IPS DF 6.9 (cell line): ENCODE measurements around the gene SIGLEC11.

Source experiments
- DNase-seq: peaks from one replicate; pipeline ENCODE4 v3.0.0-alpha.2; 2013; ENCODE audit warnings: low read depth, low spot score
- H3K27ac ChIP-seq: one replicate; pipeline ENCODE4 v1.5.1; 2013; ENCODE audit warnings: low read length, control low read depth
- H3K27me3 ChIP-seq: 2 replicates; pipeline ENCODE4 v1.6.1; 2013; ENCODE audit warnings: mild to moderate bottlenecking, low read length; ENCODE audit not compliant: control insufficient read depth, insufficient read depth
- H3K36me3 ChIP-seq: 2 replicates; pipeline ENCODE4 v1.6.1; 2013; ENCODE audit warnings: low read length; ENCODE audit not compliant: control insufficient read depth, insufficient read depth
- H3K4me1 ChIP-seq: 2 replicates; pipeline ENCODE4 v1.6.1; 2013; ENCODE audit warnings: low read length; ENCODE audit not compliant: control insufficient read depth, insufficient read depth
- H3K4me3 ChIP-seq: 2 replicates; pipeline ENCODE4 v1.5.1; 2013; ENCODE audit warnings: mild to moderate bottlenecking, low read length
- H3K9me3 ChIP-seq: 2 replicates; pipeline ENCODE4 v1.6.1; 2013; ENCODE audit warnings: low read length, inconsistent platforms; ENCODE audit not compliant: control insufficient read depth, insufficient read depth
- WGBS: extraction: QIAGEN DNeasy Blood & Tissue Kit; methylation state at CpG from one replicate; pipeline ENCODE4 v1.1.7; 2013; ENCODE audit warnings: mixed read lengths, missing lambda C conversion rate; ENCODE audit not compliant: insufficient read length, insufficient coverage; 5-methylcytosine and 5-hydroxymethylcytosine counted together

SIGLEC11 gene

DNA sequence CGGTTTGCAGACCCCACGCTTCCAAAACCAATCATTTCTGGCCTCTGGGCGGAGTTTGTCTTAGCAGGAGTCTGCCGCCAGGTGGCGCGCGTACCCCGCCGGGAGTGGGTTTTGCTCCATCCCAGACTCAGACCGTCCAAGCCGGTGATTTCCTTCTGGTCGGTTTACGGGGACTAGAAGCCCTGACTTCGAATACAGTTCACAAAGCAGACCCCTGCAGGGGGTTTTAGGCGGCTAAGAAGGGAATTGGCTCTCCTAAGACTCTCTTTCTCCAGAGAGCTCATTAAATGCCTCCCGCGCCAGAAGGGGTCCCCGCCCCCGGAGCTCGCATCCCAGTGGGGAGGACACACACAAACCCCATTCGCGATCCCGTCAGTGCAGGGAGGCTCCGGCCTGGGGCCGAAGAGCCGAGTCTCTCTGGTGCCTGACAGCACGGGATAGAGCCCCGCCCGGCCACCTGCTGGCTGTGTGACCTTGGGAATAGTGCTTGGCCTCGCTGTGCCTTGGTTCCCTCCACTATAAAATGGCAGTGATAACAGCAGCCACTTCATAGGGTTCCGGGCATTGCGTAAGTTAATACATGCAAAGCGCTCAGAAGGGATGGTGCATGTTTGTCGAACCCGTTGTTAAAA is 23.1 kb downstream of the SIGLEC11 start:
- H3K27ac ChIP-seq = no peak overlapping the region

DNA sequence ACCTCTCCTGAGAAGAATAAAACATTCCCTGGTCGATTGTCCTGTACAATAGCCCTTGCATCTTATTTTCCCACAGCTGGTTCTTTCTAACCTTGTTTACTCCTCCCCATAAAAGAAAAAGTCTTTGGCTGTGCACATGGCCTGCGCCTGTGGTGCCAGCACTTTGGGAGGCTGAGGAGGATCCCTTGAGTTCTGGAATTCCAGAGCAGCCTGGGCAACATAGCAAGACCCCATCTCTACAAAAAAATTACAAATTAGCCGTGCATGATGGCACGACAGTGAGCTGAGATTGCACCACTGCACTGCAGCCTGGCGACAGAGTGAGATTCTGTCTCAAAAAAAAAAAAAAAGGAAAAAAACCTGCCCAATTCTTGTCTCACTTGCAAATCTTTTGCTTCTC is 24.4 kb downstream of the SIGLEC11 start:
- H3K4me3 ChIP-seq = no peak overlapping the region
- no CpG with 5 or more reads among the region's 5 CpGs for WGBS

More for the DNA sequence above, 23.1 kb downstream of the SIGLEC11 start:
- WGBS = no CpG with 5 or more reads among the region's 35 CpGs
- no peaks in the 10 kb centered on the region for H3K27me3 ChIP-seq
- no peaks in the 10 kb centered on the region for H3K36me3 ChIP-seq
- H3K4me3 ChIP-seq = no peak overlapping the region
- DNase-seq = no peak
- no peaks in the 10 kb centered on the region for H3K4me1 ChIP-seq
- no peaks in the 10 kb centered on the region for H3K9me3 ChIP-seq

DNA sequence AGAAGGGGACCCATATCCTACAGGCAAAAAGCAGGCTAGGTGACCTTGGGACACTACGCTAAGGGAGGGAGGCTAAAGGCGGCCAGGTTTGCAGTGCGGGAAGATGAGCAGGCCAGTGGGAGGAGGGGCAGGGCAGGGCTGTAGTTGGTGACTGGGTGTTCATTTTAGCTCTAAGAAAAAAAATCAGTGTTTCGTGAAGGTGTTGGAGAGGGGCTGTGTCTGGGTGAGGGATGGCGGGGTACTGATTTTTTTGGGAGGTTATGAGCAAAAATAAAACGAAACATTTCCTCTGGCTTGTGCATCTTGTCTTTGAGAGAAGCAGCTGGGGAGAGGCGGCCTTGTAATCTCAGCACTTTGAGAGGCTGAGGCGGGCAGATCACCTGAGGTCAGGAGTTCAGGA is 27.3 kb downstream of the SIGLEC11 start:
- H3K4me1 ChIP-seq = peaks cover 1% of the 10 kb centered on the region; the same call in 1 of the 2 replicates
- DNase-seq = no peak
- H3K36me3 ChIP-seq = no peaks in the 10 kb centered on the region
- H3K27ac ChIP-seq = no peak overlapping the region
- H3K9me3 ChIP-seq = no peaks in the 10 kb centered on the region
- no peak overlapping the region for H3K4me3 ChIP-seq
- no peaks in the 10 kb centered on the region for H3K27me3 ChIP-seq
- WGBS = 100% methylated on average over 1 of the region's 8 CpGs

More for the DNA sequence above, 24.4 kb downstream of the SIGLEC11 start:
- Histone ChIP-seq H3K36me3 (no peaks in the 10 kb centered on the region), H3K4me1 (no peaks in the 10 kb centered on the region), H3K27me3 (no peaks in the 10 kb centered on the region), H3K9me3 (no peaks in the 10 kb centered on the region), H3K27ac (no peak overlapping the region)
- no peak for DNase-seq

DNA sequence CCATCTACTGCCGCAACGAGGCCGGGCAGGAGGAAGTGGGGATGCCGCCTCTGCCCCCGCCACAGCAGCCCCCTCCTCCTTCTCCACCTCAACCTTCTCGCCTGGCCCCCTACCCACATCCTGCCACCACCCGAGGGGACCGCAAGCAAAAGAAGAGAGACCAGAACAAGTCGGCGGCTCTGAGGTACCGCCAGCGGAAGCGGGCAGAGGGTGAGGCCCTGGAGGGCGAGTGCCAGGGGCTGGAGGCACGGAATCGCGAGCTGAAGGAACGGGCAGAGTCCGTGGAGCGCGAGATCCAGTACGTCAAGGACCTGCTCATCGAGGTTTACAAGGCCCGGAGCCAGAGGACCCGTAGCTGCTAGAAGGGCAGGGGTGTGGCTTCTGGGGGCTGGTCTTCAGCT is 28.2 kb downstream of the SIGLEC11 start:
- DNase-seq = no peak
- Histone ChIP-seq H3K36me3 (peaks cover under 1% of the 10 kb centered on the region; the same call in 1 of the 2 replicates), H3K4me3 (no peak overlapping the region), H3K27ac (no peak overlapping the region), H3K9me3 (no peaks in the 10 kb centered on the region), H3K27me3 (no peaks in the 10 kb centered on the region), H3K4me1 (peaks cover 3% of the 10 kb centered on the region; the same call in 1 of the 2 replicates)
- no CpG with 5 or more reads among the region's 25 CpGs for WGBS

DNA sequence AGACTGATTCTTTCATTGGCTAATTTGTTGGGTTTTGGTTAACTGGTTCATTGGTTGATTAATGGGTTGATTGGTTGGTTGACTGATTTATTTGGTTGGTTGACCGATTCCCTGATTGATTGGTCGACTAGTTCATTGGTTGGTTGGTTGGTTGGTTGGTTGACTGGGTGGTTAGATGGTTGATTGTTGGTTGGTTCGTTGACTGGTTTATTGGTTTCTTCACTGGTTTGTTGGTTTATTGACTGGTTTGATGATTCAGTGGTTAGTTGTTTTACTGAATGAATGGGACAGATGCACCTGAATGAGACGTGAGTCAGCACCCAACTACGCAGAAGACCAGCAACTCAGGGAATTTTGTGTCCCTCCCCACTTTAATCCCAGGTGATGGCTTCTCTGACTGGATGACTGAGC is 28.9 kb downstream of the SIGLEC11 start:
- peaks cover 5% of the 10 kb centered on the region; the same call in 1 of the 2 replicates for H3K4me1 ChIP-seq
- H3K9me3 ChIP-seq = no peaks in the 10 kb centered on the region
- no peak overlapping the region for H3K27ac ChIP-seq
- DNase-seq = no peak
- H3K36me3 ChIP-seq = peaks cover 8% of the 10 kb centered on the region
- no CpG with 5 or more reads among the region's 5 CpGs for WGBS
- H3K4me3 ChIP-seq = no peak overlapping the region
- H3K27me3 ChIP-seq = no peaks in the 10 kb centered on the region

DNA sequence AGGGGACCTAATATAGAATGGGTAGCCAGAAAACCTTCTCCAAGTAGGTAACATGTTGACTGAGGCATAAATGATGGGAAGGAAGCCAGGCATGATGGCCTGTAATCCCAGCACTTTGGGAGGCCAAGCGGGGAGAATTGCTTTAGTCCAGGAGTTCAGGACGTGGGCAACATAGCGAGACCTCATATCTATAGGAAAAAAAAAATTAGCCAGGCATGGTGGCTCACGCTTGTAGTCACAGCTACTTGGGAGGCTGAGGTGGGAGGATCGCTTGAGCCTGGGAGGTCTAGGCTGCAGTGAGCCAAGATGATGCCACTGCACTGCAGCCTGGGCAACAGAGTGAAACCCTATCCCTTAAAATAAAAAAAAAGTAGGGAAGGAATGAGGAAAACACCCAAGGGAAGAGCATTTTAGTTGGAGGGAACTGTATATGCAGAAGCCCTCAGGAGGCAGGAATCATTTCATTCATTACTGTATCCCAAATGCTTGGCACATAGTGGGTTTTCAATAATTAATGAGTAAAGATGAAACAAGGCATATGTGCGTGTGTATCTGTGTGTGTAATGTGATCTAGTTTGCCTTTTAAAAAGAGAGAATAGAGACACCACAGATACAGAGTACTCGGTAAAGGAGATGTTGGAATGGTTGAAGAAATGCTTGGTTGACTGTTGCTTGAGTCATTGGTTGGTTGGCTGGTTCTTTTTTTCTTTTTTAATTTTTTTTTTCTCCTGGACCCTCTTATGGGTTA is 29.5 kb downstream of the SIGLEC11 start:
- H3K9me3 ChIP-seq = no peaks in the 10 kb centered on the region
- H3K27me3 ChIP-seq = no peaks in the 10 kb centered on the region
- no peak overlapping the region for H3K27ac ChIP-seq
- DNase-seq = no peak
- H3K36me3 ChIP-seq = peaks cover 9% of the 10 kb centered on the region
- H3K4me1 ChIP-seq = peaks cover 5% of the 10 kb centered on the region; the same call in 1 of the 2 replicates
- no CpG with 5 or more reads among the region's 7 CpGs for WGBS
- H3K4me3 ChIP-seq = no peak overlapping the region

DNA sequence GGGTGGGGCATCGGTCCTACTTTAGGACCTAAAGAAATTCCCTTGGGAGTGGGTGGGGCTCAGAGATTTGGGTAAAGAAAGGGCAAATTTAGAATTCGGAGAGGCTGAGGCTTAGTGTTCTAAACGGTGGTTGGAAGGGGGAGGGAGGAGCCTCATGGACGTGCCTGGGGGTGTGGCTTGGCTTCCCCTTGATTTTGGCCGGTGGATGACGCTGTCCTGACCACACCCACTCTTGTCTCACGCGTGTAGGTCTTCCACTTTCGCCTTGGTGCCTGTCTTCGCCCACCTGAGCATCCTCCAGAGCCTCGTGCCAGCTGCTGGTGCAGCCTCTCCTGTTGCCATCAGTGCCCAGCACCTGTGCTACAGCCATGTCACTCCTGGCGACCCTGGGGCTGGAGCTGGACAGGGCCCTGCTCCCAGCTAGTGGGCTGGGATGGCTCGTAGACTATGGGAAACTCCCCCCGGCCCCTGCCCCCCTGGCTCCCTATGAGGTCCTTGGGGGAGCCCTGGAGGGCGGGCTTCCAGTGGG is 30.4 kb downstream of the SIGLEC11 start:
- Histone ChIP-seq H3K4me3 (peak overlapping the region; percentile 0; the same call in 1 of the 2 replicates), H3K4me1 (peaks cover 5% of the 10 kb centered on the region; the same call in 1 of the 2 replicates), H3K27ac (no peak overlapping the region), H3K9me3 (no peaks in the 10 kb centered on the region), H3K27me3 (no peaks in the 10 kb centered on the region), H3K36me3 (peaks cover 10% of the 10 kb centered on the region)
- no peak for DNase-seq
- WGBS = no CpG with 5 or more reads among the region's 15 CpGs

DNA sequence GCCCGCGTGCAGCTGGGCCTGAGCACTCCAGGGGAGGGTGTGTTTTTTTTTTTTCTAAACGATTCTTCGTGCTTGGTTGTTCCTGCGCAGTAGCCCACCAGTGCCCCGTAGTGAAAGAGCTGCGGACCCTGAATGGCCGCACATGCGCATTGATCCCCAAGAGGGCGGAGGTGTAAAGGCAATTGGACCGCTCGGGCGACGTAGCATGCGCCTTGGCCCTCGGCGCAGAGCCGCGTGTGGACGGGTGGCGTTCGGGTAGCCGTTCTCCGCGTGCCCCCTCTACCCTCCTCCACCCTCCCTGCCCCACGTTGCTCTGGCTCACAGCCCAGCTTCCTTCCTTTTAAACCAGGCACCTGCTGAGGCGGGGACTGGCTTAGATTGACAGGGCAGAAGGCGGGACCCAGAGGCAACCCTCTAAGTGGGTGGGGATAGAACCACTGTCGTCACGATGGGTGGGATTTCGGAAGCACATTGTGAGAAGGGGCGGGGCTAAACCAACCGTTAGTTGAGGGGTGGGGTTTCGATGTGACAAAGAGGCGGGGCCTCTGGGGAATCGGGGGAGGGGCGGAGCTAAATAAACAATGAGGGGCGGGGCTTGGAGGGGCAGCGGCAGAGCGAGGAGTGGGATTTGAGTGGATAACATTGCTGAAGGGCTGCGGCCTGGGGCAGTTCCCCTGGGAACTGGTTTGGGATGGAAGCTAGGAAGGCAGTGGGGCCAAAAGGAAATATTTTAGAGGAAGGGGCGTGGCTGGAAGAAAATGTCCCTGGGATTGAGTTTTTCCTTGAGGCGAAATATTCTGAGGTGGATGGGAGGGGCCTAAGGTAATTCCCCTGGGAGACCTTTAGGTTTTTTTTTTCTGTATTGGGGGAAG is 31.1 kb downstream of the SIGLEC11 start:
- peaks cover 12% of the 10 kb centered on the region for H3K36me3 ChIP-seq
- no peaks in the 10 kb centered on the region for H3K27me3 ChIP-seq
- WGBS = no CpG with 5 or more reads among the region's 43 CpGs
- H3K27ac ChIP-seq = no peak overlapping the region
- peaks cover 5% of the 10 kb centered on the region; the same call in 1 of the 2 replicates for H3K4me1 ChIP-seq
- peak overlapping the region; percentile 52; the same call in 1 of the 2 replicates for H3K4me3 ChIP-seq
- no peaks in the 10 kb centered on the region for H3K9me3 ChIP-seq
- peak; percentile 88 for DNase-seq

DNA sequence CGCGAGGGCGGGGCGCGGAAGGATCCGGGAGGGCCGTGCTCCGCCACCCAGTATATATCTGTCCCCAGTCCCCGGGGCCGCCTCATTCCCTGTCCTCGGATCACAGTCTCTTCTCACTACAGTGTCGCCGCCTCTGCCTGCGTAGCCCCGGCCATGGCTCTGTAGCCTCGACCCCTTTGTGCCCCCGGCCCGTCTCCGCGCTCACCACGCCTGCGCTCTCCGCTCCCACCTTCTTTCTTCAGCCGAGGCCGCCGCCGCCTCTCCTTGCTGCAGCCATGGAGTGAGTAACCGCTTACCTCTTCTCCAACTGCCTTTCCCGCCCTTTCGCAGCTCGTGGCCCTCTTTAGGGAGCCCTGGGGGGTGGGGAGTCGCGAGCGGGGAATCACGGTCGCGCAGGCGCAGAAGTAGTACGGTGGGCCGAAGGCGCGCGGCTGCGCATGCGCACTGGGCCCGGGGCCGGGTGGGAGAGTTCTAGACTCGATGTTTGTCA is 31.8 kb downstream of the SIGLEC11 start, which contains the start of the genes ATF5 and NUP62:
Gene ATF5, plus strand, starts transcription at position 85 of the 490 bp plus-strand sequence. CDS start 1,646 bp downstream, outside the sequence.
Gene NUP62, minus strand, starts transcription at position 384 of the 490 bp plus-strand sequence. CDS start 19,697 bp downstream, outside the sequence.
- Histone ChIP-seq H3K27ac (no peak within 1 kb of the TSS), H3K27me3 (no peaks in the 10 kb centered on the region), H3K4me3 (peak within 1 kb of the TSS; percentile 52), H3K9me3 (no peaks in the 10 kb centered on the region), H3K36me3 (peaks cover 17% of the 10 kb centered on the region), H3K4me1 (peaks cover 5% of the 10 kb centered on the region; the same call in 1 of the 2 replicates)
- no CpG with 5 or more reads among the region's 48 CpGs for WGBS
- no peak for DNase-seq
